ENCODE data around the gene RNASE13.
"Not testable (repeated sequence)": the region's sequence is repeated elsewhere in the genome, so short reads cannot be mapped to it uniquely, and the experiment has no call there.

Gene RNASE13

DNA sequence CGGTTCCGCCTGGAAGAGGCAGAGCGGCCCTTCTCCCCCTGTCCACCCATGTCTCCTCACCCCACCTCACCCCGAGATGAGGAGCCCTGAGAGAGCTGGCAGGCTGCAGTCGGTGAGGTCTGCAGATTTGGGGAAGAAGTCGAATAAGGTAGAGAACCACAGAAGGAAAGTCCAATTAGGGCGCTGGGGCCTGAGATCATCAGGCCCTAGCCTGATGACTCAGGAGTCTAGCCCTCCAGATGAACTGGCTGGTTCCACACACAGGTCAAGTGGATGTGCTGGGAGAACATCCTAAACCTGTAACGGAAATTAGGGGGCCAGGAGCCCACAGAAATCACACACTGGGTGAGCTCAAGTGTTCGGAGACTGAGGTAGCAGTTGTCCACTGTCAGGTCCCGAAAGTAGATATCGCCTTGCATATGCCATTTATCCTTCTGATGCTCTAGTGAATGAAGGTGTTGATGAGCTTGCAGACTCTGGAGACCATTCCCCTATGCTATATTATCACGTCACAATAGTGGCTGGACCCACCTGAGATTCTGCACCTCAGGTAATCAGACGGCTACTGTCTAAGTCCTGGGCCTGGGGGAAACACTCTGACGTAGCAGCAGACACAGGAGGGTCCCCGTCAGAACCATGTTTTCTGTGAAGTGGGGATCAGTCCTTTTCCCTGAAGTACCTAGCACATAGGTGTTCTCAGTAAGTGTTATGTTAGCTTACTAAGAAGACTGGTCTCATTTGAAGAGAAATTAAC, 45.7 kb downstream of the RNASE13 start:
- H3K4me3 ChIP-seq (ENCODE audit: low read length) = peak overlapping the region; percentile 9; the same call in 1 of the 2 replicates

DNA sequence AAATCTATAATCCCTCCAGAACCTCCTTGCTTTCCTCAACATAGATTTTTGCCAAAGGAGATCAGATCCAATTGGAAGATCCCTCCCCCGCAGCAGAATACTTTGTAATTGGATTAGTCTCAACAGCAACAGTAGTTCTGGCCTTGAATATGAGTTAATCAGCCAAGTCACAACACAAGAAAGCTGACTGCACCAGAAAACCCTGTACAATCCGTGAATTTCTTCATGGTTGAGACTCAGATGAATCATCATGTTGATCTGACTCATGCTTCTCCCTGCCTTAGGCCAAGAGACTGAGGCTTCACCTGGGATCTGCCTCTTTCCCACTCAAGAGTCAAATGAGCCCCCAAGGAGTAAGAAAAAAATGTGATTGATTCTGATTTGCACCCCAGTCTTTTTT, 47.8 kb downstream of the RNASE13 start:
- H3K4me3 ChIP-seq (ENCODE audit: low read length) = no peak overlapping the region
- TF ChIP-seq ZNF274 (IDR thresholded peaks at IDR 0.05; ENCODE audit: low read depth, low read length) = no peak

More for the DNA sequence above, 45.7 kb downstream of the RNASE13 start:
- TF ChIP-seq ZNF274 (IDR thresholded peaks at IDR 0.05; ENCODE audit: low read depth, low read length) = no peak

DNA sequence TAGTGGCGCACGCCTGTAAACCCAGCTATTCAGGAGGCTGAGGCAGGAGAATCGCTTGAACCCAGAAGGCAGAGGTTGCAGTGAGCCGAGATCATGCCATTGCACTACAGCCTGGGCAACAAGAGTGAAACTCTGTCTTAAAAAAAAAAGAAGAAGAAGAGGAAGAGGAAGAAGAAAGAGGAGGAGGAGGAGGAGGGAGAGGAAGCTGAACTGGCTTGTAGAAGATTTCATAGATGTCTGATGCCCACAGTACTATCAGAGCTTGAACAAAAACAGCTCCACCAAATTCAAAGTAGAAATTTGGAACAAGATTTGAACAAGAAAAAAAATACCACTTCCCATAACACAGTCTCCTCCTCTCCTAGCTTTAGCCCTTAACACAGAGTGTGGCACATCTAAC, 49.0 kb downstream of the RNASE13 start:
- not testable (repeated sequence) for H3K4me3 ChIP-seq (ENCODE audit: low read length)

Data from GM08714 (cell line).